K562 (cell line): ENCODE data around the gene DIPK1B. TPM values are rescaled to one million over a fixed set of nuclear protein-coding genes. Genes with fewer than 3 reads are reported as not detected.

Experiments used
- CGGBP1 ChIP-seq: fragments of 250-450 bp; sonication (Bioruptor Pico); IDR thresholded peaks from 2 replicates; pipeline ENCODE4 v1.9.0; 2021; ENCODE audit warnings: mild to moderate bottlenecking
- FOXJ3 ChIP-seq: sonication (generic); formaldehyde crosslinking; IDR thresholded peaks from 2 replicates; pipeline ENCODE4 v1.4.0; 2020; ENCODE audit warnings: mild to moderate bottlenecking, missing genetic modification reagents
- HDAC2 ChIP-seq: fragments of 450-650 bp; IDR thresholded peaks from 2 replicates; pipeline ENCODE4 v1.6.1; 2016; ENCODE audit warnings: mild to moderate bottlenecking
- MBD1 ChIP-seq: fragments of 250-450 bp; sonication (Bioruptor Pico); IDR thresholded peaks from 2 replicates; pipeline ENCODE4 v1.8.0; 2022; ENCODE audit warnings: inconsistent platforms
- SETDB1 ChIP-seq: IDR thresholded peaks from one replicate; pipeline ENCODE4 v1.6.1; 2012; ENCODE audit warnings: low read length, control low read depth, inconsistent platforms
- SP1 ChIP-seq: sonication (generic); formaldehyde crosslinking; IDR thresholded peaks from 2 replicates; pipeline ENCODE4 v1.8.1; 2022; ENCODE audit warnings: mild to moderate bottlenecking, missing genetic modification reagents
- STAT6 ChIP-seq: sonication (generic); formaldehyde crosslinking; IDR thresholded peaks from 2 replicates; pipeline ENCODE4 v1.8.1; 2023; ENCODE audit warnings: mild to moderate bottlenecking, missing genetic modification reagents
- TRIM25 ChIP-seq: fragments of 450-650 bp; IDR thresholded peaks from 2 replicates; pipeline ENCODE4 v1.7.0; 2016; ENCODE audit warnings: borderline replicate concordance
- YBX1 ChIP-seq: fragments of 450-650 bp; IDR thresholded peaks from 2 replicates; pipeline ENCODE4 v1.7.1; 2016; ENCODE audit warnings: mild to moderate bottlenecking
- ZNF668 ChIP-seq: fragments of 250-450 bp; sonication (Bioruptor Pico); IDR thresholded peaks from 2 replicates; pipeline ENCODE4 v1.8.0; 2022; ENCODE audit warnings: mild to moderate bottlenecking, inconsistent platforms
- ZNF695 ChIP-seq: fragments of 450-650 bp; formaldehyde crosslinking; IDR thresholded peaks from 2 replicates; pipeline ENCODE4 v1.4.0; 2020; ENCODE audit warnings: mild to moderate bottlenecking, moderate library complexity
- ZNF696 ChIP-seq: fragments of 250-450 bp; sonication (Bioruptor Pico); conservative IDR thresholded peaks from 2 replicates; pipeline ENCODE4 v1.4.0; 2020; ENCODE audit warnings: mild to moderate bottlenecking, moderate library complexity
- ZNF740 ChIP-seq, 3 experiments: fragments of 200-800 bp in 1 of 3; sonication (Bioruptor generic) in 1 of 3; sonication (generic) in 1 of 3; formaldehyde crosslinking in 1 of 3; IDR thresholded peaks; 2 replicates each; pipeline versions ENCODE4 v1.6.1 to v1.8.0; 2016 to 2022; ENCODE audit warnings: mild to moderate bottlenecking in 2 of 3, missing compliant biosample characterization in 2 of 3, missing genetic modification characterization in 2 of 3, missing genetic modification reagents in 1 of 3
- ZSCAN32 ChIP-seq: fragments of 450-650 bp; formaldehyde crosslinking; IDR thresholded peaks from 2 replicates; pipeline ENCODE4 v1.4.0; 2020; ENCODE audit warnings: mild to moderate bottlenecking, moderate library complexity
- polyA plus RNA-seq, 8 experiments: library from polyadenylated mRNA; depleted of rRNA in 4 of 8; stranded (reverse) in 5 of 8; unstranded in 3 of 8; fragments of >200 nt; fragmentation: Nextera tagmentation in 2 of 8; fragmentation: Illumina TruSeq in 1 of 8; extraction: Ambion mirVana in 2 of 8; extraction: Trizol in 1 of 8; gene quantifications; 2 replicates each; pipeline versions ENCODE4 v1.2.1 to v1.2.3, GENCODE V29; 2011 to 2014; ENCODE audit warnings: inconsistent platforms in 1 of 8, missing spikeins in 1 of 8
- total RNA-seq, 7 experiments: library from RNA; depleted of rRNA in 6 of 7; stranded (reverse); fragments of >200 nt in 6 of 7; fragmentation: Illumina TruSeq in 2 of 7; extraction: Trizol in 2 of 7; gene quantifications; 2 replicates each; pipeline versions ENCODE4 v1.2.1 to v1.2.3, GENCODE V29; 2011 to 2021; ENCODE audit warnings: low replicate concordance in 1 of 7
- TF ChIP-seq, protein P1 (sequence below): fragments of 250-450 bp; sonication (Bioruptor Pico); IDR thresholded peaks from 2 replicates; pipeline ENCODE4 v1.5.0; 2021

The DIPK1B gene
- total and polyA plus RNA-seq, 9 of the 15 experiments (the other 6 are each of a cell fraction or from before 2014, with no cell fraction given), result 0.08 to 22.3 (median 5.9) TPM

GRCh38 chr9:136686794-136687711, 25.3 kb upstream of the DIPK1B start, which contains the start of gene AGPAT2 (continued):
- TF ChIP-seq STAT6 (no peak), ZNF695 (CRISPR knock-in tag) (no peak), SP1 (CRISPR knock-in tag) (peak; percentile 36; the same call in 1 of the 2 replicates), MBD1 (no peak), SETDB1 (no peak), ZSCAN32 (CRISPR knock-in tag) (no peak), FOXJ3 (CRISPR knock-in tag) (no peak), ZNF696 (CRISPR knock-in tag) (no peak), YBX1 (no peak), HDAC2 (no peak), CGGBP1 (CRISPR knock-in tag) (no peak), ZNF668 (no peak), TRIM25 (no peak), ZNF740 (CRISPR knock-in tag; IDR thresholded peaks at IDR 0.05) (peak; percentile 48; the same call in 1 of the 2 replicates), ZNF740 (tag; IDR thresholded peaks at IDR 0.05) (peak in 1 of 2 experiments; percentile 24; a peak in 1 of 4 replicates)
- TF ChIP-seq, protein P1, sequence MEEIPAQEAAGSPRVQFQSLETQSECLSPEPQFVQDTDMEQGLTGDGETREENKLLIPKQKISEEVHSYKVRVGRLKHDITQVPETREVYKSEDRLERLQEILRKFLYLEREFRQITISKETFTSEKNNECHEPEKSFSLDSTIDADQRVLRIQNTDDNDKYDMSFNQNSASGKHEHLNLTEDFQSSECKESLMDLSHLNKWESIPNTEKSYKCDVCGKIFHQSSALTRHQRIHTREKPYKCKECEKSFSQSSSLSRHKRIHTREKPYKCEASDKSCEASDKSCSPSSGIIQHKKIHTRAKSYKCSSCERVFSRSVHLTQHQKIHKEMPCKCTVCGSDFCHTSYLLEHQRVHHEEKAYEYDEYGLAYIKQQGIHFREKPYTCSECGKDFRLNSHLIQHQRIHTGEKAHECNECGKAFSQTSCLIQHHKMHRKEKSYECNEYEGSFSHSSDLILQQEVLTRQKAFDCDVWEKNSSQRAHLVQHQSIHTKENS (CRISPR knock-in tag), result no peak
